SIG-M5 (cell line): ENCODE measurements around the gene HSD17B11.
"Not testable (repeated sequence)": the region's sequence is repeated elsewhere in the genome, so short reads cannot be mapped to it uniquely, and the experiment has no call there.

Experiments used
- DNase-seq: peaks from one replicate; lab custom pipeline; 2025; lab: John Stamatoyannopoulos, UW

The HSD17B11 gene

DNA sequence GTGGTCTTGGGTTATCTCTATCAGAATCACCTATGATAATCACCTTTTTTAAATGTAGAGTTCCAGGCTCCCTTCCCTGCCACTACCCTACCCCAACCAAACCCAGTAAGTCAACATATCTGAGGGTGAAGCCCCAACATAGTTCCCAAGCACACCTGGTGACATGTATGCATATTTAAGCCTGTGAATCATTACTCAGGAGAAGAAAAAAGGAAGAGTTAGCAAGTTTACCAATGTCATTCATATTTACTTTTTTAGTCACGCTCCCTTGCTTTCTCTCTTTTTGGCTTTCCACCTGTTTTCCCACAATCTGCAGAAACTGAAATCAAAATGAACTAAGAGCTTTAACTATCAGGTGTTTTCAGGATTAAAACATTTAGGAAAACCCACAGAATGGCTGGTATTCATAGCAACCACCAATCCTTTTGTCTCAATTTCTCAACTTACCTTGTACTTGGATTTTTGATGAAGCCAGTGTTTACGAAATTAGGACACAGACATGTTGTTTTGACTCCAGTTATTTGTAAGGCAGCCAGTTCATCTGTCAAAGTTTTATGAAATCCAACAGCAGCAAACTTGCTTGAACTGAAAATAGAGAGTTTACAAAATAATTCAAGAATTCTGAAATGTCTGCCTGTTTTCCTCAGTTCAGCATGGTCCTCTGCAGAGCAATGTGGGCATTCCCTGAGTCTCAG, 34.0 kb downstream of the HSD17B11 start:
- DNase-seq = no peak

DNA sequence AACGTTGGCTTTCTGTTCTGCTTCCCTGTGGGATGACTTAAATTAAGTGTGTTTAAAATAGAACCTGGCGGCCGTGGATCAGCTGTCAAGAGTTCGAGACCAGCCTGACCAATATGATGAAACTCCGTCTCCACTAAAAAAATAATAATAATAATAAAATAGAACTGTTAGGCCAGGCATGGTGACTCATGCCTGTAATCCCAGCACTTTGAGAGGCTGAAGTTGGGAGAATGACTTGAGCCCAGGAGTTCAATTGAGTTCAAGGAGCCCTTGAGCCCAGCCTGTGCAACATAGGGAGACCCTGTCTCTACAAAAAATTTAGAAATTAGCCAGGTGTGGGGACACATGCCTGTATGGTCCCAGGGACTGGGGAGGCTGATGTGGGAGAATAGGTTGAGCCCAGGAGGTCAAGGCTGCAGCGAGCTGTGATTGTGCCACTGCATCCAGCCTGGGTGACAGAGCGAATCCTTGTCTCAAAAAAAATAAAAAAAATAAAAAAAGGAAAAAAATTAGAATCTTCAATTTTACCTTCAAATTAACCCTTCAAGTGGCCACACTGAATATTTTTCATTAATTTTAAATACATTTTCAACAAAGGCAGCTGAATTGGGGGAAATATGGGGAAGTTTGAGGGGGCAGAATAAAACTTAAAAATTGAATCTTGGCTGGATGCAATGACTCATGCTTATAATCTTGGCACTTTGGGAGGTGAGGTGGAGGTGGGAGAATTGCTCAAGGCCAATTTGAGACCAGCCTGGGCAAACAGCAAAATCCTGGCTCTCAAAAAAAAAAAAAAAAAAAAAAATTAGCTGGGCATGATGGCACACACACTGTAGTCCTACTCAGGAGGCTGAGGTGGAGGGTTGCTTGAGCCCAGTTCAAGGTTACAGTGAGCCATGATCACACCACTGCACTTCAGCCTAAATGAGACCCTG, 36.6 kb downstream of the HSD17B11 start:
- no peak for DNase-seq

DNA sequence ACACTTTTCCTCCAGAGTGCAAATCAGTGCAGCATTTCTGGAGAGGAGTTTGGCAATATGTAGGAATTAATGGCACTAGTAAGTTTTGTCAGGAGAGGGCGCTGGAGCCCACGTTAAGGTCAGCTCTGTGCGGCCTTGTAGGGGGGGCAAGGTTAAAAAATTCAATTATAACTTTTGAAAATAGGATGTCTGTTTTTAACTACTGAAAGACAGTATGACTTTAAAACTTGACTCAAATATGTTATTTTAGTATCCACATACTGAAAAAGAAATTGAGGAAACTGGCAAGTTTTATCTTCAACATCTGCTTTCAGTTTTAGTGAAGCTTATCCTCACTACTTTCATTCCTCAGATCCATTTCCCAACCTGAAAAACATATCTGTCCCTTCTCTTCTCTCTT, 37.4 kb downstream of the HSD17B11 start:
- no peak for DNase-seq

DNA sequence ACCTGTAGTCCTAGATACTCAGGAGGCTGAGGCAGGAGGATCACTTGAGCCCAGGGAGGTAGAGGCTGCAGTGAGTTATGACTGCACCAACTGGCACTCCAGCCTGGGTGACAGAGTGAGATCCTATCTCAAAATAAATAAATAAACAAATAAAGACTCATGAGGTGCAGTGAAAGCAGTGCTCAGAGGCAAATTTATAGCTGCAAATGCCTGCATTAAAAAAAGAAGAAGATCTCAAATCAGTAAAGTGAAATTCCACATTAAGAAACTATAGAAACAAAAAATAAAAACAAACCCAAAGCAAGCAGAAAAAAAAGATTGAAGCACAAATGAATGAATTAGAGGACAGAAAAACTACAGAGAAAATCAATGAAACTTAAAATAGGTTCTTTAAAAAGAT, 45.8 kb downstream of the HSD17B11 start:
- no peak for DNase-seq

DNA sequence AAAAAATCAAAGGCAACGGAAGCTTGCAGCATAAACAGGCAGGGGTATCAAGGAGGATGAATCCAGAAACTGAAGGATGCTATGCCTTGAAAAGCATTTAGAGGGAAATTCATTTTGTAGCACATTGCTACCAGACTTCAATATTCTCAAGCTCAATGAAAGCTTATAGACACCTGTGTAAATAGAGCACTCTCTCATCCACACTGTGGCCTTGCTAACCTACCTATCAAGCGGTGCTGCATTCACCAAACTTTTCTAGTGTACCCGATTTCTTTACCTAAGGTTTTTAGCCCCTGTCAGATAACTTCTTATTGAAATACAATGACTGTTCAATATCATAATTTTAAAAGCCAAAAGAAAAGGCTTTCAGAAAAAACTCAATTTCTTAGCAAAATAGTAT, 48.1 kb downstream of the HSD17B11 start:
- DNase-seq = no peak

DNA sequence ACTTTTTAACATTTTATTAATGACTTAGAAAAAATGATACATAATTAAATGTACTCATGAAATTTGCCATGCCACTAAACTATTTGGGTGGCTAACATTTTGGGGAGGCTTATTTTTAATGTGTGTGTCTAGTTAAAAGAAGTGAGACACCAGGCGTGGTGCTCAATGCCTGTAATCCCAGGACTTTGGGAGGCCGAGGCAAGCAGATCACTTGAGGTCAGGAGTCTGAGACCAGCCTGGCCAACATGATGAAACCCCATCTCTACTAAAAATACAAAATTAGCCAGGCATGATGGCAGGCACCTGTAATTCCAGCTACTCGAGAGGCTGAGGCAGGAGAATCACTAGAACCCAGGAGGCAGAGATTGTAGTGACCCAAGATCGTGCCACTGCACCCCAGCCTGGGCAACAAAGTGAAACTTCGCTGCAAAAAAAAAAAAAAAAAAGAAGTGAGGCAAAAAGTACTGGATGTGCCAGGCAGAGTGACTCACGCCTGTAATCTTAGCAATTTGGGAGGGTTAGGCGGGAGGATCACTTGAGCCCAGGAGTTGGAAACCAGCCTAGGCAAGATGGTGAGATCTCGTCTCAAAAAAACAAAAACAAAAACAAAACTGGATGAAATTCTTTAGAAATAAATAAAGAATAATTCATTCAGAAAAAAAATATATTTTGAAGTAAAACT, 48.9 kb downstream of the HSD17B11 start:
- not testable (repeated sequence) for DNase-seq

DNA sequence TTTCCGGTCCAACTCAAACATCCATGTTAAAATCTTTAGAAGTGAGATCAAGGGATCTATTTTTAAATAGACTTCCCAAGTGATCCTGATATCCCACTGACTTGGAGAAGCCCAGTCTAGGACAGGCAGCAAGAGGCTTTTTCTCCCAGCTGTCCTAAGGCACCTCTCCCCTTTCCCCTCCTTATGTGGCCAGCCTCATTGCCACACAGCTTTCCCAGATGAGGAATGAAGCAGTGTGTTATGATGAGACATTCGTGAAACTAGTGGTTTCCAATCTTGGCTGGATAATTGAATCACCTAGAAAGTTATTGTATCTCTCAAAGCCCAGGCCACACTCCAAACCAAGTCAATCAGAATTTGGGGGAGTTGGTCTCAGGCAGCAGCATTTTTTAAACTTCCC, 51.5 kb downstream of the HSD17B11 start:
- DNase-seq = no peak

DNA sequence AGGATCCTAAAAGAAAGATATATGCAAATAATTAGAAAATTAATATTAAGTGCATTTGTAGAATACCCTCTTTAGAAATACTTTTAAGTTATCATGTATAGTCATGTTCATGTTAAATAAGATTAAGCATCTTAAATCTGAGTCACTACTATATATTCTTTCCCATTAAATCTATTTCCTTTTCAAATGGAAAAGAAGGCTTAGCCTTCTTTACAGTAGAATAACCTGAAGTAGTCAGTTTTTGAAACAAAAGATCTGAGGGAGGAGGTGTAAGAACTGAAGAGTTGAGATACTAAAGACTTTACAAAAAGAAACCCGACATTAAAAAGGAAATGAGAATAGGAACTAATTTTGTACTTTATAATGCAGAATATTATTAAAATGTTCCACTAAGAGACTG, 53.6 kb downstream of the HSD17B11 start:
- no peak for DNase-seq

DNA sequence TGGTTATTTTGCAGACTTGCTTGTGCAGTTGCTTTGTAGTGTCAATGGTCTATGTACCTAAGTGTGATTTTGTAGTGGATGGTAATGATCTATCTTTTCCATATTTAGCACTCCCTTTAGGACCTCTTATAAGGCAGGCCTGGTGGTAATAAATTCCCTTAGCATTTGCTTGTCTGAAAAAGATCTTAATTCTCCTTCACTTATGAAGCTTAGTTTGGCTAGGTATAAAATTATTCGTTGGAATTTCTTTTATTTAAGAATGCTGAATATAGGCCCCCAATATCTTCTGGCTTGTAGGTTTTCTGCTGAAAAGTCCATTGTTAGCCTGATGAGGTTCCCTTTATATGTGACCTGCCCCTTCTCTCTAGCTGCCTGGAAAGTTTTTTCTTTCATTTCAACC, 57.7 kb downstream of the HSD17B11 start:
- DNase-seq = no peak

DNA sequence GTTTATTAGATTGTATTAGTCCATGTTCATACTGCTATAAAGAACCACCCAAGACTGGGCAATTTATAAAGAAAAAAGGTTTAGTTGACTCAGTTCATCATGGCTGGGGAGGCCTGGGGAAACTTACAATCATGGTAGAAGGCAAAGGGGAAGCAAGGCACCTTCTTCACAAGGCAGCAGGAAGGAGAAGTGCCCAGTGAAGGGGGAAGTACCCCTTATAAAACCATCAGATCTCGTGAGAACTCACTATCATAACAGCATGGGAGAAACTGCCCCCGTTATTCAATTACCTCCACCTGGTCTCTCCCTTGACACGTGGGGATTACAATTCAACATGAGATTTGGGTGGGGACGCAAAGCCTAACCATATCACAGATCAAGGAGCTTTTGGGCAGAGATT, 60.2 kb downstream of the HSD17B11 start:
- no peak for DNase-seq

DNA sequence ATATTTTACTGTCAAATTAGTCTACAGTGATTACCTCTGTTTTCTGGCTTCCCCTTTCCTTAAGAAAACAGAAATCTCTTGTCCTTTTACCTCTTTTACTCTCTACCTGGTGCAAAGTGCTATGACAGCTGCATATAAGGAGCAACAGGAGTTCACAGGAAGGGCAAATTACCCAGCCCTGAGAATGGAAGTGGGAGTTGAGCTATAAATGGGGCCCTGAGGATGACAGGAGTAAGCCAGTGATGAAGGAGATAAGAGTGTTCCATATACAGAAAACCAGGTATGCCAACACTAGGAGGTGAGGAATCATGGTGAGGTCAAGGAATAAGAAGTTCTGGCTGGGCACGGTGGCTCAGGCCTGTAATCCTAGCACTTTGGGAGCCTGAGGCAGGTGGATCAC, 63.9 kb downstream of the HSD17B11 start:
- no peak for DNase-seq

DNA sequence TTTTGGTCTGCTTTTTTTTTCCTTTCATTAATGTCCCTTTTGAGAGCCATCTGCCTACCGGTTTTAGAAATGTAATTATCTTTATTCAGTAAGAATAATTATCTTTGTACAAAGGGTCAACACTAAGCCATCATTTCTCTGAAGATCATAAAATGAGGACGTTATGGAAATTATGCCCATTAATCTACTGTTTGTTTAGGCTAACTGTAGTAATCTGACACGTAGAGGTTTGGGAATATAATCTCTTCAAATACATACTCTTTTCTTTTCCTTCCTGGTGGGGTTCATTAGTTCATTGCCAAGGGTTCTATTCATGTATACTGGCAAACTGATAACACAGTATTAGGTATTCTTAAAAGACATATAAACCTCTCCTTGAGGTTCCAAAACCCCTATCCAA, 64.5 kb downstream of the HSD17B11 start:
- DNase-seq = no peak

DNA sequence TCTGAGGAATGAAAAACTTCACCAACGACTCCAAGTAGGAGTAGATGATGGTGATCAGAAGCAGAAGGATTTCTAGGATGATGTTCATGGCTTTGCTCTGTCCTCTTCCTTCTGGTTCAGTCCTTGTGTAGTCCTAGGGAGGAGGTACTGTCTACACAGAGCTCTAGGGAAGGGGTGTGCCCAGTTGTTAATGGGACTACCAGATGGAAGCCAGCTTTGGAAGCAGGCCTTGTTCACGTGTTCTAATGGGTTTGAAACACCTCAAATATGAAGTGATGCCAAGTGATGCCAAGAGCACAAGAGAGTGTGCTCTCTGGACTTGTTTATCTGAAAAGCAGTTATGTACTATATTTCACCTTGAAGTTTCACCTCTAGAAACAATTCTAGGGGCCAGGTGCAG, 68.2 kb downstream of the HSD17B11 start, which contains the start of gene HSD17B13:
TSS of gene HSD17B13 (minus strand) at position 129 of the 400 bp plus-strand sequence. CDS start at position 88, 41 bp downstream.
- no peak for DNase-seq

DNA sequence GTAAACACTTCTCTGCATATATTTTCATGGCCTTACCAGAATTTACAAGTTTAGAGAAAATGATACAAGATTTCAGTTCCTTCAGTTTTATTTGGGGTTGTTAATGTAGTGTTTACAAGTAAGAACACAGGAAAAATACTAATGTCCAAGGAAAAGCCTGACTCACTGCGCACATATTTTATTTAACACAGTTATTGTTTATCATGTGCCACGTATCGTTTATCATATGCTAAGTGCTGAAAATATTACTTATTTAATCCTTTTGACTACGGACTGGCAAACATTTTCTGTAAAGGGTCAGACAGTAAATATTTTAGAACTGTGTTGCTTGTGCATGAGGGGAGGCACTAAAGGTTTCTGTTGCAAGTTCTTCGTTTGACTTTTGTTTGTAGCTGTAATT, 69.1 kb downstream of the HSD17B11 start:
- no peak for DNase-seq

DNA sequence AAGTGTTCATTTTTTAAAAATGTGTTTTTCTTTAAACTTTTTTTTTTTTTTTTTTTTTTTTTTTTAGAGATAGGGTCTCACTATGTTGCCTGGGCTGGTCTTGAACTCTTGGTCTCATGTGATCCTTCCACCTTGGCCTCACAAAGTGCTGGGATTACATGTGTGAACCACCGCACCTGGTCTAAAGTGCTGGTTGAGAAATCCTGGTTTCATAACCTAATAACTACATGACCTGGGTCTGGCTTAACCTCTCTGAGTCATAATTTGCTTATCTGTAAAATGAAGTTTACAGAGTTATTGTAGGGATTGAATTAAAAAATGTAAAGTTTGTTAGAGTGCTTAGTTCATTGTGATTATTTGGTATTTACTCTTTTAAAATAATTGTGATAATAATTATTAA, 73.5 kb downstream of the HSD17B11 start:
- no peak for DNase-seq

DNA sequence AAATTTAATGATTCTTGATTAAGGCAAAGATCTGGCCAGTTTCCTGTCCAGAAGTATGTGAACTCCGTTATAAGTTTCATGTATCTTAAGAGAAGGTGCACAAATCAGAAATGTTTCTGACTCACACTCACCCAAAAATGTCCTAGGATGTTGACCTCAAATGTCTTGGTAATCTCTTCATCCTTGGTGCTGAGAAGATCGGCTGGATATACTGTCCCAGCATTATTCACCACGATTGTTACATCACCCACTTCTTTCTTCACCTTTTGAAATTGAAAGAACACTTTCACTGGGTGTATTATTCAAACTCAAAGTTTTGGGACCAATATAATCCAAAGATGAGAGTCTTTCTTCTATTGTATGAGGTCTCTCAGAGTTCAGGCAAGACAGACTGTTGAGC, 74.0 kb downstream of the HSD17B11 start:
- no peak for DNase-seq

DNA sequence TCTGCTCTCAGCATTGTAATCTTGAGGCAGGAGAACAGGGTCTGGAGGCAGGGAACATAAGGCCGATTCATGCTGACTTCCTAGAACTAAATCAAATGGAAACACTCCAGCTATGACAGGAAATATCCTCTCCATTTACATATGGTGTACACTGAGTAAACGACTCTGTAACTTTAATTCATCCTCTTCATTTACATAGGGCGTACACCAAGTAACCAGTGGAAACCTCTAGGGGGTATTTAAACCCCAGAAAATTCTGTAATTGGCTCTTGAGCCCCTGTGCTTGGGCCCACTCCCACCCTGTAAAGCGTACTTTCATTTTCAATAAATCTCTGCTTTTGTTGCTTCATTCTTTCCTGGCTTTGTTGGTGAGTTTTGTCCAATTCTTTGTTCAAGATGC, 76.0 kb downstream of the HSD17B11 start:
- not testable (repeated sequence) for DNase-seq

DNA sequence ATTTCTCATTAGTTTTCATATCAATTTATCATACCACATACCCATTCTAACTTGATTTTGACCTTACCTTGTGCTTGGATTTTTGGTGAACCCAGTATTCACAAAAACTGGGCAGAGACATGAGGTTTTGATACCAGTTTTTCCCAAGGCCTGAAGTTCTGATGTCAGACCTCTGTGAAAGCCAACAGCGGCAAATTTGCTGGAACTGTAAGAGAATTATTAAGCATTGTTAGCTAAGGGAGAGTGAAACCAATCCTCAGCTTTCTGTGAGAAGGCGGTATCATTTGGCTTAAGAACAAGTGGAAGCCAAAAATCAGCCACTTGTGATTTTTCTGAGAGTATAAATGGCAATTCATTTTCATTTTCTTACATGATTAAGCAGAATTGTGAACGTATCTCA, 77.2 kb downstream of the HSD17B11 start:
- no peak for DNase-seq

DNA sequence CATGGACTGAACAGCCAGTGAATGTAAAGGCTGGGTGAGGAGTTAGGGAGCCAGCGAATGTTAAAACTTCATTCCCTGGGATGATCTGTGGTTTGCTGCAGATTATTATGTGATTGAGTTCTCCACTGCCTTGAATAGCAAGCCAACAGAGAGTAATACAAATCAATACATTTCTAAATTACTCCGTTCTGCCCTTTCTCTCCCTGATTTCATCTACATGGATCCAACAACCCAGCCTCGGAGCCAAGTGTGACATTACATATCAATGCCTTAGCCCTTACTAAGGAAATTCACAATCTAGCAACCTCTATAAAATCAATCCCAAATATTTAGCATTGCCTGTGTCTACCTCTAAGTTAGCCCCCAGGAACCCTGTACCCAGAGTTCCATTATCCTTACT, 79.3 kb downstream of the HSD17B11 start:
- no peak for DNase-seq

DNA sequence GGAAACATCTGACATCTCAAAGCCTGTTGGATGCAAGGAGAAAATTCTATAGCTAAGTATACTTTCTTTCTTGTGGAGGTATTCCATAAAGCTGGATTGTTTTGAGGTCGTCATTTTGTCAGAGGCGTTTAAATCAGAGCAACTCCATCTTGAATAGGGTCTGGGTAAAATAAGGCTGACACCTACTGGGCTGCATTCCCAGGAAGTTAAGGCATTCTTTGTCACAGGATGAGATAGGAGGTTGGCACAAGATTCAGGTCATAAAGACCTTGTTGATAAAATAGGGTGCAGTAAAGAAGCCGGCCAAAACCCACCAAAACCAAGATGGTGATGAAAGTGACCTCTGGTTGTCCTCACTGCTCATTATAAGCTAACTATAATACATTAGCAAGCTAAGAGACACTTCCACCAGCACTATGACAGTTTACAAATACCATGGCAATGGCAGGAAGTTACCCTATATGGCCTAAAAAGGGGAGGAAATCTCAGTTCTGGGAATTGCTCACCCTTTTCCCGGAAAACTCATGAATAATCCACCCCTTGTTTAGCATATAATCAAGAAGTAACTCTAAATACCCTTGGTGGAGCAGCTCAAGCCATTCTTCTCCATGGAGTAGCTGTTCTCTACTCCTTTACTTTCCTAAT, 80.2 kb downstream of the HSD17B11 start:
- DNase-seq = no peak

DNA sequence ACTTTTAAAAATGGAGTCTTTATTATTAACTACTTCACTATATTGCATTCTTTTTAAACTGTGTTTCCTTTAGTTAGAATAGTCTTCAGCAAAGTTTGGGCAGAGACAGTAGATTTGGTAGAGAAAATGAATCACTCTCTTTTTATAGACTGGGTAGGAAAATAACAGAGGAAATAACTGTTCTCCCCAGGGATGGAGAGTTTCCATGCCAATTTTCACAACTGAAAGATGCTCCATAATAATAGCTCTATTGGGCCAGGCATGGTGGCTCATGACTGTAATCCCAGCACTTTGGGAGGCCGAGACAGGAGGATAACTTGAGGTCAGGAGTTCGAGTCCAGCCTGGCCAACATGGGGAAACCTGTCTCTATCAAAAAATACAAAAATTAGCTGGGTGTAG, 81.4 kb downstream of the HSD17B11 start:
- no peak for DNase-seq

DNA sequence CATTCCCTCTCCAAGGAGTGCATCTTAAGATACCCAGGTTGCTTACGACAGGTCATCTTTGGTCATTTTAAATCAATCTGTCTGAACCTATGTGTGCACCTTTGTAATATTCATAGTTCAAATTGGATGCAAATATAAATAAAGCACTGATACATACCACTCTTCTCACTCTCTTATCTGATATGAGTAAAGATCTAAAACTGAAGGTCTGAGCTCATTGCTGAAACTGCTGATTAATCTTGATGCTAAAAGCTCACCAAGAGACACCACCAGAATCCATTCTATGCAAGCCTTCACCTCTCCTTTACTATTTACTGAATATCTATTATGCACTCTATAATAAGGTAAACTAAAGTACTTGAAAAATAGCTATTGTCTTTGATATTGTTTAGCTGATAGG, 84.9 kb downstream of the HSD17B11 start:
- no peak for DNase-seq
